ENCODE measurements around the gene APOL2.

APOL2 gene

DNA sequence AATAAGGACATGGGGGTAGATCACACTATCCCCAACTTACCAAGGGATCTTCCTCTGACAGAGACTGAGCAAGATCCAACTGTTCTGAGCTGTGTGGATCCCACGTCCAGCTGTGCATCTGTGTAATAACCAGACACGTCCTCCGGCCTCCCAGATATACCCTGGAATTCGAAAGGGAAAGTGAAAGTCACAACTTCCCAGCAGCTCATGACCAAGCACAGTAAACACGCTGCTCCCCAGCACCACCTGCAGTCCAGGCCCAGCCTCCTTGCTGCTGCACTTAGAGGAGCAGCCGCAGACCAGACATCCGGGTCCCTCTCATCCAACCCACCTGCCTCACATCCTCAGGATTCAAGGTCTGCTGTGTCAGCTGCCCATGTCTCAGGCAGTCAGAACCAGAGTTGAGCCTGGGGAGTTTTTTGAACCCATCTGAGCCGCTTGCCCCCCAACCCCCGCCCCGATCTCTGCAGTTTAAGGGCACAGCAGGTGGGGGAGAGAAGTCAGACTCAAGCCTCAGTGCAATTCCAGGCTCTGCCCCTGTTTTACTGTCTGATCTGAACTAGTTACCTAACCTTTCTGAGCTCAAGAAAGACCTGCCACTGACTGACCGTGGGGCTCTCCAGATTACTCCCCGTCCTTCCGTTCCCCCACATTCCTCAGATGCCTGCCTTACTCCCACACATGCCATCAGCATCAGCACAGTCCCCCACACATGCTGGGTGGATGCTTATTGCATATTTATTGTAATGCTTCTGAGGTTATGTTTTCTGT lies at the start of gene APOL2:
Gene APOL2 (minus strand): TSS at position 127 of the 771 bp plus-strand sequence. CDS start 6,365 bp downstream, outside the sequence.
- Mint-ChIP-seq H3K4me1 (peaks cover 51% of the 10 kb centered on the region), H3K9me3 (peaks cover 15% of the 10 kb centered on the region), H3K36me3 (ENCODE audit: low read depth) (peaks cover 19% of the 10 kb centered on the region), H3K27me3 (ENCODE audit: low read depth) (no peaks in the 10 kb centered on the region), H3K27ac (peak within 1 kb of the TSS; percentile 96 to 99 (median 96)), H3K4me3 (peak within 1 kb of the TSS; percentile 87 to 99 (median 96))
- peak; percentile 59 to 79 (median 65) for TF ChIP-seq CTCF (IDR thresholded peaks at IDR 0.05; ENCODE audit: unreplicated experiment in 3 of 3)

DNA sequence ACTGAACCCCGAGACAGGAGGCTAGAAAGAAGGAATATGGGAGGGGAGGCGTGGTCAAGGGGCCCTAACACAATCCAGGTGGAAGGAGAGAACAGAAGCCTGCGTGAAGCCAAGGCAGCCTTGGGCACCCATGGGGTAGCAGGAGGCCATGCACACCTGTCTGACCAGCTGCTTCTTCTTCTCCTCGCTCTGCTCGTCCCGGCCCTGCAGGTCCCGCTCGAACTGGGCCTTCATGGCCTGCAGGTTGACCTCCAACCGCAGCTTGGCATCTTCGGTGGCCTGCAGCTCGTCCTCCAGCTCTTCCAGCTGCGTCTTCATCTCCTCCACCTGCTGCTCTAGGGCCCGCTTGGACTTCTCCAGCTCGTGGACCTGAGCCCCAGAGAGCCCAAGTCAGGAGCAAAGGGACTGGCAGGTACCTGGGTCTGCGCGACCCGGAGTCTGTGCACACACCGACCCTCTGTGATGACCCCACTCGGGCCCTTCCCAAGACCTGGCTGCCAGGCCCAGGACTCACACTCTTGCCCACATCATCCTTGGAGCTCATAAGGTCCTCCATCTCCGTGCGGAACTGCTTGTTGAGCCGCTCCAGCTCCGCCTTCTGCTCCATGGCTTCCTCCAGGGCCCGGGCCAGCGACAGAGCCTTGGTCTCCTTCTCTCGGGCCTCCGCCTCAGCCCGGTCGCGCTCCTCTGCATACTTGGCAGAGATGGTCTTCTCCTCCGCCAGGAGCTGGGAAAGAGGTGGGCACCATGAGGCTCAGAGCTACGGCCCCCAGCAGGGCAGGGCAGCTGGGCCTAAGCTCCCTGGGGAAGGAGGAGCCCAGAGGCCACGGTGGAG lies 49.5 kb upstream of the APOL2 start:
- H3K9me3 Mint-ChIP-seq = no peaks in the 10 kb centered on the region
- peaks cover 71% of the 10 kb centered on the region for H3K36me3 Mint-ChIP-seq (ENCODE audit: low read depth)
- H3K27me3 Mint-ChIP-seq (ENCODE audit: low read depth) = no peaks in the 10 kb centered on the region
- peaks cover 8% of the 10 kb centered on the region for H3K4me1 Mint-ChIP-seq
- no peak overlapping the region for H3K27ac Mint-ChIP-seq
- H3K4me3 Mint-ChIP-seq = no peak overlapping the region
- no peak for TF ChIP-seq CTCF (IDR thresholded peaks at IDR 0.05; ENCODE audit: unreplicated experiment in 3 of 3)

GRCh38 chr22:36287881-36288515 lies 48.7 kb upstream of the APOL2 start:
- Mint-ChIP-seq H3K27ac (no peak overlapping the region), H3K36me3 (ENCODE audit: low read depth) (peaks cover 71% of the 10 kb centered on the region), H3K27me3 (ENCODE audit: low read depth) (no peaks in the 10 kb centered on the region), H3K4me3 (no peak overlapping the region), H3K4me1 (peaks cover 8% of the 10 kb centered on the region), H3K9me3 (no peaks in the 10 kb centered on the region)
- no peak for TF ChIP-seq CTCF (IDR thresholded peaks at IDR 0.05; ENCODE audit: unreplicated experiment in 3 of 3)

DNA sequence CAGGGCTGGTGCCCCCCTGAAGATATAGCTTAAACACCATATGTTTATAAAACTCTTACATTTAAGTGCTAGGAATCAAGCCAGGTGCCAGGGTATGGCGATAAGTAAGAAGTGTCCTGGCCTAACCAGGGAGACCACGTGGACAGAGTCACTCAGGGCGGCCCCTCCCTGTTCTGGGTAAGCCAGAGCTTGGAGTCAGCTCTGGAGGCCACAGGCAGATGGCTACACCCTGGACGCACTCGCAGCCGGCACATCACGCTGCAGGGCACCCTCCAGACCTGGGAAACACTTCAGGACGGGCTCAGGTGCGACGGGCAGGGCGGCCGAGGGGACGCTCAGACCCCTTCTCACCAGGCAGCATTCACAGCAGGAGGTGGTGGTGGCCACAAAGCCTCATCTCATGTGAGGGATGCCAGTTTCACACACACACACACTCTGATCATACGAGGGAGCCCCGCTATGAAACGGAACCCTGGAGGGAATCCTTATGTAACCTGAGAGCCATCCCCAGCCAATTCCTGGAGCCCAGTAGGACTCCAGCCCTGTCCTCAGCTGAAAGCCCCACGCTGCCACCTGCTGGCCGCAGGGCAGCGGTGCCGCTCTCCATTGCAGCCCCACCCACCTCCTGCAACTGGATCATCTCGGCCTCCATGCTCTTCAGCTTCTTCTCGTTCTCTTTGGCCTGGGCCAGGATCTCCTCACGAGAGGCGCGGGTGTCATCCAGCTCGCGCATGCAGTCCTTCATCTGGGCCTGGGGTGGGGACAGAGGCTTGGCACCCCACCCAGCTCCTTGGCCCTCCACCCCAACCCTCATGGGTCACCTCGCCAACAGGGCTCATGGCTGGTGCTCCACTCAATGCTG lies 47.0 kb upstream of the APOL2 start:
- TF ChIP-seq CTCF (IDR thresholded peaks at IDR 0.05; ENCODE audit: unreplicated experiment in 3 of 3) = peak; percentile 87 to 94 (median 94)
- H3K27ac Mint-ChIP-seq = no peak overlapping the region
- H3K4me1 Mint-ChIP-seq = peaks cover 13% of the 10 kb centered on the region
- H3K4me3 Mint-ChIP-seq = no peak overlapping the region
- no peaks in the 10 kb centered on the region for H3K27me3 Mint-ChIP-seq (ENCODE audit: low read depth)
- H3K36me3 Mint-ChIP-seq (ENCODE audit: low read depth) = peaks cover 61% of the 10 kb centered on the region
- no peaks in the 10 kb centered on the region for H3K9me3 Mint-ChIP-seq

DNA sequence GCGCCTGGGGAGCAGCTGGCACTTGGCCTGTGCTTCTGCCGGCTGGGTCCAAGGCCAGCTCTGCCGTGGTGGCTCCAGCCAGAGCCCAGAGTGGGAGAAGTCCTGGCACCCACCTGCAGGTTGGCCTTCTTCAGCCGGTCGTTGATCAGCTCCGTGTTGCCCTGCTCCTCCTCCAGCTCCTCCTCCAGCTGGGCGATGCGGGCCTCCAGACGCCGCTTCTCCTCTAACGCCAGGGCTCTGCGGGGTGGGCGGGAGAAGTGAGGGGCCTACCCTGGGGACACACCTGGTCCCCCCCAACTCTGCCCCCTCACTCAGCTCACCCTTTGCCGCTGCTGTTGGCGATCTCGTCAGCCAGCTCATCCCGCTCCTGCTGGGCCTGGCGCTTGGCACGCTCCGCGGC lies 46.2 kb upstream of the APOL2 start:
- no peak overlapping the region for H3K27ac Mint-ChIP-seq
- H3K4me1 Mint-ChIP-seq = peaks cover 15% of the 10 kb centered on the region
- H3K36me3 Mint-ChIP-seq (ENCODE audit: low read depth) = peaks cover 63% of the 10 kb centered on the region
- H3K4me3 Mint-ChIP-seq = no peak overlapping the region
- H3K27me3 Mint-ChIP-seq (ENCODE audit: low read depth) = no peaks in the 10 kb centered on the region
- H3K9me3 Mint-ChIP-seq = no peaks in the 10 kb centered on the region
- no peak for TF ChIP-seq CTCF (IDR thresholded peaks at IDR 0.05; ENCODE audit: unreplicated experiment in 3 of 3)

Measured in nephron (organoid).